ENCODE measurements around the gene MYOG.

MYOG gene

DNA sequence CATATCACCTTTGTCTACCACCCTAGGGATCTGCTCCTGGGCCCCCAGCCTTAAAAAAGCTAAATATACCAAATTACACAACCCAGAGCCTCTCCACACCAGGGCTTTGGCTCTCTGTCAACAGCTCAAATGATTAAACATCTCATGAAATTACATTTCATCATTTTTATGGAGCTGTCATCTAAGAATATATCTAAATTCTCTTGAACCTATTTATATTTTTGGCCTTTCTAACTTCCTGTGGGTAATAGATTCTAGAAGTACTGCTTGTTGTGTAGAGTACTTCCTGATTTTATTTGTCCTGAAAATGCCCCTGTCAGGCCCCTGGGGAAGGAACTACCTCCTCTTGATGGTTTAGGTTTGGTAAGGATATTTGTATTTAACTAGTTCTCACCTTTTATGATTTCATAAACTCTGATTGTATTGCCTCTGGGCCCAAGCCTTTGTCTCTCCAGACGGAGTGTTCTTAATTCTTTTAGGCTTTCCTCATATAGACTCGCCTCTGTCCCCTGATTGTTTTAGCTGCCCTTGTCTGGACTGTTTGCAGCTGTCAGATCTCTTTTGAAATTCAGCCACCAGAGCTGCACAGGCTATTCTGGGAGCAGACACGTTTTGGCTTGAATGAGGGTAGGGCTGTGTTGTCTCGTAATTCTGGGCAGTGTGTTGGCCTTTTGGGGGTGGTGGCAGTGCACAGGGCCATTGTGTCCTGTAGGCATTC, 16.6 kb downstream of the MYOG start:
- TF ChIP-seq, protein P1, sequence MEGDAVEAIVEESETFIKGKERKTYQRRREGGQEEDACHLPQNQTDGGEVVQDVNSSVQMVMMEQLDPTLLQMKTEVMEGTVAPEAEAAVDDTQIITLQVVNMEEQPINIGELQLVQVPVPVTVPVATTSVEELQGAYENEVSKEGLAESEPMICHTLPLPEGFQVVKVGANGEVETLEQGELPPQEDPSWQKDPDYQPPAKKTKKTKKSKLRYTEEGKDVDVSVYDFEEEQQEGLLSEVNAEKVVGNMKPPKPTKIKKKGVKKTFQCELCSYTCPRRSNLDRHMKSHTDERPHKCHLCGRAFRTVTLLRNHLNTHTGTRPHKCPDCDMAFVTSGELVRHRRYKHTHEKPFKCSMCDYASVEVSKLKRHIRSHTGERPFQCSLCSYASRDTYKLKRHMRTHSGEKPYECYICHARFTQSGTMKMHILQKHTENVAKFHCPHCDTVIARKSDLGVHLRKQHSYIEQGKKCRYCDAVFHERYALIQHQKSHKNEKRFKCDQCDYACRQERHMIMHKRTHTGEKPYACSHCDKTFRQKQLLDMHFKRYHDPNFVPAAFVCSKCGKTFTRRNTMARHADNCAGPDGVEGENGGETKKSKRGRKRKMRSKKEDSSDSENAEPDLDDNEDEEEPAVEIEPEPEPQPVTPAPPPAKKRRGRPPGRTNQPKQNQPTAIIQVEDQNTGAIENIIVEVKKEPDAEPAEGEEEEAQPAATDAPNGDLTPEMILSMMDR (IDR thresholded peaks at IDR 0.05; ENCODE audit: insufficient read depth, low read length, missing control alignments): no peak
- POLR2A ChIA-PET: no interaction called here
- no peak for DNase-seq (ENCODE audit: low read depth, low spot score)
- H3K4me3 ChIP-seq (ENCODE audit: low read depth, low read length): no peak overlapping the region
- CTCF ChIA-PET: interaction anchor here (1.0 to 6.8 kb wide), 5 partner anchors 10 to 199 kb away, joined by 3 to 44 read pairs (median 4); no protein-coding TSS in a partner anchor

DNA sequence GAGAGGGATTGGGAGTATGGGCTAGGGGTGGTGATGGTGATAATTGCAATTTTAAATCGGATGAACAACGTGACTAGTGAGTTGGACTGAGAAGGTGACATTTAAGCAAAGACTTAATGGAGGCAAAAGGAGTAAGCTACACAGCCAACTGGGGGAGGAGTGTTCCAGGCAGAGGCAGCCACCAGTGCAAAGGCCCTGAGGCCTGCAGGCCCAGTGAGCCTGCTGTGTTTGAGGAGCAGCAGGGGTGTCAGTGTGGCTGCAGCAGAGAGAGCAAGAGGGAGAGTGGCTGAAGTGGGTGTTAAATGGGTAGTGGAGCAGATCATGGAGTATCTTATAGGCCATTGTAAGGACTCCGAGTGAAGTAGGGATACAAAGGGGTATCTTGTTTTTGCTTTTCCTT, 18.8 kb downstream of the MYOG start:
- DNase-seq (ENCODE audit: low read depth, low spot score): no peak
- ChIA-PET POLR2A (no interaction called here), CTCF (interaction anchor here (0.6 to 6.8 kb wide), 8 partner anchors 9 to 201 kb away, joined by 3 to 44 read pairs (median 6); no protein-coding TSS in a partner anchor)
- H3K4me3 ChIP-seq (ENCODE audit: low read depth, low read length): no peak overlapping the region
- TF ChIP-seq, protein P1 (IDR thresholded peaks at IDR 0.05; ENCODE audit: insufficient read depth, low read length, missing control alignments): no peak

DNA sequence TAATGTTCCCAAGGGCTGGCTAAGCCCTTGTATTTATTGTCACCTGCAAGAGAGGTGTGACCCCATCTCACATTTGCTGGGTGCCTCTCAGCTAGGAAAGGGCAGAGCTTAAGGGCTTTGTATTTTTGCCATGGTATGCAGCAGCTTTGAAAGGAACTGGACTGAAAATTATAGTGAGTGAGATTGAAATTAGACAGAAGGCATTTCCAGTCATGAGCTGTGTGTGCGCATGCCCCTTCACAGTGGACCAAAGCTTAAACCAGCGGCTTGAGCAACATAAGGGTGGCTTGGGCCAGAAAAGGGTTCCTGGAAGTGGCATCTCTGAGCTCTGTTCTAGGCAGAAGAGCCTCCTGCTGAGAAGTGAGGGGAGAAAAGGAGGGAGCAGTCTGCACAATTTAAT, 19.8 kb downstream of the MYOG start:
- DNase-seq (ENCODE audit: low read depth, low spot score): no peak
- TF ChIP-seq, protein P1 (IDR thresholded peaks at IDR 0.05; ENCODE audit: insufficient read depth, low read length, missing control alignments): no peak
- H3K4me3 ChIP-seq (ENCODE audit: low read depth, low read length): no peak overlapping the region
- CTCF ChIA-PET: interaction anchor here (0.6 to 6.8 kb wide), 9 partner anchors 8 to 149 kb away, joined by 3 to 44 read pairs (median 4); no protein-coding TSS in a partner anchor
- POLR2A ChIA-PET: interaction anchor here (0.8 kb wide), 1 partner anchor 40 kb away, joined by 3 read pairs; the partner anchor contains the start of gene PPFIA4

- H3K4me3 ChIP-seq (ENCODE audit: low read depth, low read length): no peak overlapping the region
- TF ChIP-seq, protein P1 (IDR thresholded peaks at IDR 0.05; ENCODE audit: insufficient read depth, low read length, missing control alignments): no peak
- ChIA-PET CTCF (interaction anchor here (0.8 to 6.8 kb wide), 7 partner anchors 8 to 202 kb away, joined by 3 to 44 read pairs (median 4); no protein-coding TSS in a partner anchor), POLR2A (no interaction called here)
- no peak for DNase-seq (ENCODE audit: low read depth, low spot score)
Observed at GRCh38 chr1:203065191-203065590, 20.6 kb downstream of the MYOG start.

GRCh38 chr1:203063287-203063686, 22.5 kb downstream of the MYOG start:
- CTCF ChIA-PET: interaction anchor here (1.4 to 6.8 kb wide), 2 partner anchors 24 to 63 kb away, joined by 3 to 44 read pairs; no protein-coding TSS in a partner anchor
- no peak for DNase-seq (ENCODE audit: low read depth, low spot score)

GRCh38 chr1:203060115-203060514, 25.7 kb downstream of the MYOG start:
- no peak overlapping the region for H3K4me3 ChIP-seq (ENCODE audit: low read depth, low read length)
- no peak for DNase-seq (ENCODE audit: low read depth, low spot score)
- ChIA-PET POLR2A (no interaction called here), CTCF (interaction anchor here (1.0 to 15.3 kb wide), 7 partner anchors 8 to 208 kb away, joined by 3 to 152 read pairs (median 5); no protein-coding TSS in a partner anchor)
- TF ChIP-seq, protein P1 (IDR thresholded peaks at IDR 0.05; ENCODE audit: insufficient read depth, low read length, missing control alignments): no peak

More at GRCh38 chr1:203063287-203063686, 22.5 kb downstream of the MYOG start:
- TF ChIP-seq, protein P1 (IDR thresholded peaks at IDR 0.05; ENCODE audit: insufficient read depth, low read length, missing control alignments): no peak
- H3K4me3 ChIP-seq (ENCODE audit: low read depth, low read length): no peak overlapping the region
- POLR2A ChIA-PET: no interaction called here

Data from AG04449 (cell line).